GM12874 (cell line): ENCODE measurements around the gene SMARCC1.

Experiments
- CTCF ChIP-seq: IDR thresholded peaks from 2 replicates; pipeline ENCODE4 v1.5.1; 2011; ENCODE audit warnings: low read depth, mild to moderate bottlenecking, control low read depth, low read length, moderate library complexity; ENCODE audit not compliant: insufficient read depth

SMARCC1 gene

GRCh38 chr3:47758261-47759025 is 23.2 kb downstream of the SMARCC1 start:
- TF ChIP-seq CTCF = no peak

DNA sequence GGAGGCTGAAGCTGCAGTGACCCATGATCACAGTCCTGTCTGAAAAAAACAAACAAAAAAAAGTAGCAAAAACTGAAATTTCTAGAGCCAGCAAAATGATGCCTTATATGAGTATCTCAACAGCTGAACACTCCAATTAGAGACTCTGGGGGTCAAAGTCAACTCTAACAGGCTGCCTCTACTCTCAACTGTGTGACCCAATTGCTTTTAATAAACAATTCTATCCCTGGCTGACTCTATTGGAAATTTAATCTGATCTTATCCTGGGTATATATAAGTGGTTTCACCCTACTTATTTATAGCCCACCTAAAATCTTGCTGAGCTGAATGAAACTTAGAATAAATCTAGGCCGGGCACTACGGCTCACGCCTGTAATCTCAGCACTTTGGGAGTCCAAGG is 29.0 kb downstream of the SMARCC1 start:
- TF ChIP-seq CTCF = no peak

DNA sequence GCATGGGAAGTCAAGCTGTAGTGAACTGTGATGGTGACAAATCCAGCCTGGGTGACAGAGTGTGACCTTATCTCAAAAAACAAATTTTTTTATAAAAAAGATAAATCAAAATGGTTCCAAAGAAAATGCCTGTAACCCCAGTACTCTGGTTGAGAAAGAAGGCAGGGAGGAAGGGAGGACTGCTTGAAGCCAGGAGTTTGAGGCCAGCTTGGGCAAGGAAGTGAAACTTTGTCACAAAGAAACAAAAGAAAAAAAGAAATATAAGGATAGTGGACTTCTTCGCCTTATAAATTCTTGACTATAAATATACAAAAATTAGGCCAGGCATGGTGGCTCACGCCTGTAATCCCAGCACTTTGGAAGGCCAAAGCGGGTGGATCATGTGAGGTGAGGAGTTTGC is 34.1 kb downstream of the SMARCC1 start:
- TF ChIP-seq CTCF = no peak

DNA sequence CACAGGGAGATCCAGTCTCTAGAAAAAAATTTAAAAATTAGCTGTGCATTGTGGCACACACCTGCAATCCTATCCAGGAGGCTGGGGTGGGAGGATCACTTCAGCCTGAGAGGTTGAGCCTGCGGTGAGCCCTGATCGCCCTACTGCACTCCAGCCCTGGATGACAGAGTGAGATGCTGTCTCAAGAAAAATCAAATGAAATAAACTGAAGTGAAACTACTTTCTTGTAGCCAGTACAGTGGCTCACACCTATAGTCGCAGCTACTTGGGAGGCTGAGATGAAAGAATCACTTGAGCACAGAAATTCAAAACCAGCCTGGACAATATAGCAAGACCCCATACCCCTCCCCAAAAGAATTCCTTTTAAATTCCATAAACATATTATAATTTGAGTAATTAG is 35.4 kb downstream of the SMARCC1 start:
- no peak for TF ChIP-seq CTCF

DNA sequence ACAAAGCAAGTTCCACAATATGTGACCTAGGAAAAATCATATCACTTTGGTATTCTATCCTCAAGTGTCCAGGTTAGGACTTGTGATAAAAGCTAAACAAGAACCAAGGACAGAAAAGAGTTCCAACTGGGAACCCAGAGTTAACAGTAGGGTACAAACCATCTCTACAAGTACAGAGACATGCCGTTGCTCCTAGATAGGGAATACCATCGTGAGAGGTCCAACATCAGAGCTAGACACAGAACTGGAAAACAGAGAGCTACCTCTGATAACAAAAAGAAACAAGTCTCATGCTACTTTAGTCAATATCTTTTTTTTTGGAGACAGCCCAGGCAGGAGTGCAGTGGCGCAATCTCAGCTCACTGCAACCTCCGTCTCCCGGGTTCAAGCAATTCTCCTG is 37.8 kb downstream of the SMARCC1 start:
- TF ChIP-seq CTCF = no peak

- no peak for TF ChIP-seq CTCF
Measured at GRCh38 chr3:47741925-47742324, 39.8 kb downstream of the SMARCC1 start.

DNA sequence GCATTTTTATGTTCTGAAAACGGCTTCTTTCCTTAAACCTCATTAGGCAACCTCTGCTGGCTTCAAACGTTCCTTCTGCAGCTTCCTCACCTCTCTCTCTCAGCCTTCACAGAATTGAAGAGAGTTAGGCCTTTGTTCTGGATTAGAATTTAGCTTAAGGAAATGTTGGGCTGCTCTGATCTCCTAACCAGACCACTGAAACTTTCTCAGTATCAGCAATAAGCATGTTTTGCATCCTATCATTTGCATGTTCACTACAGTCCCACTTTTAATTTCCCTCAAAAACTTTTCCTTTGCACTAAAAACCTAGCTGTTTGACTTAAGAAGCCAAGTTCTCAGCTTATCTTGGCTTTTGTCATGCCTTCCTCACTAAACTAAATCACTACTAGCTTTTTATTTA is 49.5 kb downstream of the SMARCC1 start:
- no peak for TF ChIP-seq CTCF
